ENCODE measurements around the gene CACNG4.

DNA sequence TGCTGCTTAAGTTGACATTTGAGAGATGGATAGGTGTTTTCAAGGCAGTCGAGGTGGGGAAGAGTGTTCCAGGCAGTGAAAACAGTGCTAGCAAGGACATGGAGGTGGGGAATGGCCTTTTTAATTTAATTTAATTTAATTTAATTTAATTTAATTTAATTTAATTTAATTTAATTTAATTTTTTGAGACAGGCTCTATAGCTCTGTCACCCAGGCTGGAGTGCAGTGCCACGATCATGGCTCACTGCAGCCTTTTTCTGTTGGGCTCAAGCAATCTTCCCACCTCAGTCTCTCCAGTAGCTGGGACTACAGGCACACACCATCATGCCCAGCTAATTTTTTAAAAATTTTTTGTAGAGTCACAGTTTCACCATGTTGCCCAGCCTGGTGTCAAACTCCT, 32.2 kb upstream of the CACNG4 start:
- TF ChIP-seq TOX (CRISPR knock-in tag; IDR thresholded peaks at IDR 0.05; ENCODE audit: borderline replicate concordance) (no peak), ZNF565 (CRISPR knock-in tag; conservative IDR thresholded peaks at IDR 0.05; ENCODE audit: low read depth) (no peak), ZFP30 (CRISPR knock-in tag; IDR thresholded peaks at IDR 0.05) (no peak), PPARA (CRISPR knock-in tag; IDR thresholded peaks at IDR 0.05; ENCODE audit: borderline replicate concordance) (no peak), BACH2 (CRISPR knock-in tag; IDR thresholded peaks at IDR 0.05; ENCODE audit: borderline replicate concordance) (no peak), ZC3H10 (CRISPR knock-in tag; IDR thresholded peaks at IDR 0.05) (no peak), CREB5 (CRISPR knock-in tag; IDR thresholded peaks at IDR 0.05; ENCODE audit: low read depth) (no peak), PATZ1 (CRISPR knock-in tag; IDR thresholded peaks at IDR 0.05; ENCODE audit: borderline replicate concordance) (no peak), ISL1 (CRISPR knock-in tag; IDR thresholded peaks at IDR 0.05) (no peak), ZFP3 (CRISPR knock-in tag; IDR thresholded peaks at IDR 0.05) (no peak), ZNF70 (CRISPR knock-in tag; IDR thresholded peaks at IDR 0.05) (no peak), ESRRG (CRISPR knock-in tag; IDR thresholded peaks at IDR 0.05) (no peak)
- TF ChIP-seq, protein P1, sequence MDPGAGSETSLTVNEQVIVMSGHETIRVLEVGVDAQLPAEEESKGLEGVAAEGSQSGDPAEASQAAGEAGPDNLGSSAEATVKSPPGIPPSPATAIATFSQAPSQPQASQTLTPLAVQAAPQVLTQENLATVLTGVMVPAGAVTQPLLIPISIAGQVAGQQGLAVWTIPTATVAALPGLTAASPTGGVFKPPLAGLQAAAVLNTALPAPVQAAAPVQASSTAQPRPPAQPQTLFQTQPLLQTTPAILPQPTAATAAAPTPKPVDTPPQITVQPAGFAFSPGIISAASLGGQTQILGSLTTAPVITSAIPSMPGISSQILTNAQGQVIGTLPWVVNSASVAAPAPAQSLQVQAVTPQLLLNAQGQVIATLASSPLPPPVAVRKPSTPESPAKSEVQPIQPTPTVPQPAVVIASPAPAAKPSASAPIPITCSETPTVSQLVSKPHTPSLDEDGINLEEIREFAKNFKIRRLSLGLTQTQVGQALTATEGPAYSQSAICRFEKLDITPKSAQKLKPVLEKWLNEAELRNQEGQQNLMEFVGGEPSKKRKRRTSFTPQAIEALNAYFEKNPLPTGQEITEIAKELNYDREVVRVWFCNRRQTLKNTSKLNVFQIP (CRISPR knock-in tag; IDR thresholded peaks at IDR 0.05; ENCODE audit: borderline replicate concordance, low read depth), result no peak
- TF ChIP-seq, protein P2, sequence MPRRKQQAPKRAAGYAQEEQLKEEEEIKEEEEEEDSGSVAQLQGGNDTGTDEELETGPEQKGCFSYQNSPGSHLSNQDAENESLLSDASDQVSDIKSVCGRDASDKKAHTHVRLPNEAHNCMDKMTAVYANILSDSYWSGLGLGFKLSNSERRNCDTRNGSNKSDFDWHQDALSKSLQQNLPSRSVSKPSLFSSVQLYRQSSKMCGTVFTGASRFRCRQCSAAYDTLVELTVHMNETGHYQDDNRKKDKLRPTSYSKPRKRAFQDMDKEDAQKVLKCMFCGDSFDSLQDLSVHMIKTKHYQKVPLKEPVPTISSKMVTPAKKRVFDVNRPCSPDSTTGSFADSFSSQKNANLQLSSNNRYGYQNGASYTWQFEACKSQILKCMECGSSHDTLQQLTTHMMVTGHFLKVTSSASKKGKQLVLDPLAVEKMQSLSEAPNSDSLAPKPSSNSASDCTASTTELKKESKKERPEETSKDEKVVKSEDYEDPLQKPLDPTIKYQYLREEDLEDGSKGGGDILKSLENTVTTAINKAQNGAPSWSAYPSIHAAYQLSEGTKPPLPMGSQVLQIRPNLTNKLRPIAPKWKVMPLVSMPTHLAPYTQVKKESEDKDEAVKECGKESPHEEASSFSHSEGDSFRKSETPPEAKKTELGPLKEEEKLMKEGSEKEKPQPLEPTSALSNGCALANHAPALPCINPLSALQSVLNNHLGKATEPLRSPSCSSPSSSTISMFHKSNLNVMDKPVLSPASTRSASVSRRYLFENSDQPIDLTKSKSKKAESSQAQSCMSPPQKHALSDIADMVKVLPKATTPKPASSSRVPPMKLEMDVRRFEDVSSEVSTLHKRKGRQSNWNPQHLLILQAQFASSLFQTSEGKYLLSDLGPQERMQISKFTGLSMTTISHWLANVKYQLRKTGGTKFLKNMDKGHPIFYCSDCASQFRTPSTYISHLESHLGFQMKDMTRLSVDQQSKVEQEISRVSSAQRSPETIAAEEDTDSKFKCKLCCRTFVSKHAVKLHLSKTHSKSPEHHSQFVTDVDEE (CRISPR knock-in tag; IDR thresholded peaks at IDR 0.05), result no peak

All from SK-N-SH treated with all-trans-retinoic acid at 6 μM for 48 hours (cell line).